ENCODE results near the gene PRSS57. TPM values are rescaled to one million over a fixed set of nuclear protein-coding genes. Genes with fewer than 3 reads are reported as not detected.
A peak's percentile ranks its signal among the peaks of the same experiment; 100 is the strongest.

PRSS57 gene
- total and polyA plus RNA-seq, 2 of the 13 experiments (the other 11 are each of a cell fraction or from before 2014, with no cell fraction given), result 0.12 TPM; not detected in 1

DNA sequence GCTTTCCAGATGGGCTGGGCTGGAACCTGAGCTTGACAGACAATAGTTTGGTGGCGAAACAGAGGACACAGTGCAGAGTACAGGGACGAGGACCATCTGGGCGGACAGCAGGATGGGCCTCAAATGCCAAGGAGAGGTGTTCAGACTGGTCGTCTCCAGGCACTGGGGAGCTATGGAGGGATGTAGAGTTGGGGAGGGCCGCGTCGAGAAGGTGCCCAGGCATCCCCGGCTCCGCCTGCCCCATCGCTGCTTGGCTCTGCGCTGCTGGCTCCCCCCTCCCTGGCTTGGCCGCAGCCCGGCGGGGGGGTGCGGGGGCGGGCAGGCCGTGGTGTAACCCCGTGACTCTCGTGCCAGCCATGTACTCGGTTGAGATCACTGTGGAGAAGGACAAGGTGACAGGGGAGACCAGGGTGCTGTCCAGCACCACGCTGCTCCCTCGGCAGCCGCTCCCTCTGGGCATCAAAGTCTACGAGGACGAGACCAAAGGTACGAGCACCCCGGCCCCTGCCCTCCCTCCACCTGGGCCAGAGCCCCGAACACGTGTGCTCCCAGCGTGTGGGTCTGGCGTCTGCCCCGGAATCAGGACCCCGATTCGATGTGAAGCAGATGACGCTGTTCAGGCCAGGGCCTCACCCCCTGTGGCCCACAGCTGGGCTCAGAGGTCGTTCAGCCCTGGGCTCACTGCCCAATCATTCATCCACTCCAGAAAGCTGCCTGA, 44.9 kb upstream of the PRSS57 start (continued):
- TF ChIP-seq, protein P1, sequence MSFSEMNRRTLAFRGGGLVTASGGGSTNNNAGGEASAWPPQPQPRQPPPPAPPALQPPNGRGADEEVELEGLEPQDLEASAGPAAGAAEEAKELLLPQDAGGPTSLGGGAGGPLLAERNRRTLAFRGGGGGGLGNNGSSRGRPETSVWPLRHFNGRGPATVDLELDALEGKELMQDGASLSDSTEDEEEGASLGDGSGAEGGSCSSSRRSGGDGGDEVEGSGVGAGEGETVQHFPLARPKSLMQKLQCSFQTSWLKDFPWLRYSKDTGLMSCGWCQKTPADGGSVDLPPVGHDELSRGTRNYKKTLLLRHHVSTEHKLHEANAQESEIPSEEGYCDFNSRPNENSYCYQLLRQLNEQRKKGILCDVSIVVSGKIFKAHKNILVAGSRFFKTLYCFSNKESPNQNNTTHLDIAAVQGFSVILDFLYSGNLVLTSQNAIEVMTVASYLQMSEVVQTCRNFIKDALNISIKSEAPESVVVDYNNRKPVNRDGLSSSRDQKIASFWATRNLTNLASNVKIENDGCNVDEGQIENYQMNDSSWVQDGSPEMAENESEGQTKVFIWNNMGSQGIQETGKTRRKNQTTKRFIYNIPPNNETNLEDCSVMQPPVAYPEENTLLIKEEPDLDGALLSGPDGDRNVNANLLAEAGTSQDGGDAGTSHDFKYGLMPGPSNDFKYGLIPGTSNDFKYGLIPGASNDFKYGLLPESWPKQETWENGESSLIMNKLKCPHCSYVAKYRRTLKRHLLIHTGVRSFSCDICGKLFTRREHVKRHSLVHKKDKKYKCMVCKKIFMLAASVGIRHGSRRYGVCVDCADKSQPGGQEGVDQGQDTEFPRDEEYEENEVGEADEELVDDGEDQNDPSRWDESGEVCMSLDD (CRISPR knock-in tag; IDR thresholded peaks at IDR 0.05; ENCODE audit: borderline replicate concordance), result no peak
- TF ChIP-seq KMT2A (CRISPR knock-in tag; IDR thresholded peaks at IDR 0.05) (no peak), JDP2 (CRISPR knock-in tag; IDR thresholded peaks at IDR 0.05; ENCODE audit: borderline replicate concordance) (no peak), ZNF225 (CRISPR knock-in tag; IDR thresholded peaks at IDR 0.05) (no peak; the same call in 1 of the 2 replicates), ZNF780A (CRISPR knock-in tag; IDR thresholded peaks at IDR 0.05) (0 out of 2 replicates have a peak, but pooled peaks have one; percentile 32), ZNF737 (CRISPR knock-in tag; IDR thresholded peaks at IDR 0.05; ENCODE audit: borderline replicate concordance) (no peak), CREB1 (IDR thresholded peaks at IDR 0.05) (peak; percentile 63), CREB1 (CRISPR knock-in tag; IDR thresholded peaks at IDR 0.05) (0 out of 2 replicates have a peak, but pooled peaks have one; percentile 30), FOXJ3 (CRISPR knock-in tag; IDR thresholded peaks at IDR 0.05; ENCODE audit: borderline replicate concordance) (no peak)
- TF ChIP-seq, protein P2, sequence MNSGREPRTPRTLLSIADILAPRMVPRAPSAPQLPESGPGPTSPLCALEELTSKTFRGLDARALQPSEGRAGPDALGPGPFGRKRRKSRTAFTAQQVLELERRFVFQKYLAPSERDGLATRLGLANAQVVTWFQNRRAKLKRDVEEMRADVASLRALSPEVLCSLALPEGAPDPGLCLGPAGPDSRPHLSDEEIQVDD (CRISPR knock-in tag; IDR thresholded peaks at IDR 0.05; ENCODE audit: borderline replicate concordance), result no peak
- TF ChIP-seq, protein P3, sequence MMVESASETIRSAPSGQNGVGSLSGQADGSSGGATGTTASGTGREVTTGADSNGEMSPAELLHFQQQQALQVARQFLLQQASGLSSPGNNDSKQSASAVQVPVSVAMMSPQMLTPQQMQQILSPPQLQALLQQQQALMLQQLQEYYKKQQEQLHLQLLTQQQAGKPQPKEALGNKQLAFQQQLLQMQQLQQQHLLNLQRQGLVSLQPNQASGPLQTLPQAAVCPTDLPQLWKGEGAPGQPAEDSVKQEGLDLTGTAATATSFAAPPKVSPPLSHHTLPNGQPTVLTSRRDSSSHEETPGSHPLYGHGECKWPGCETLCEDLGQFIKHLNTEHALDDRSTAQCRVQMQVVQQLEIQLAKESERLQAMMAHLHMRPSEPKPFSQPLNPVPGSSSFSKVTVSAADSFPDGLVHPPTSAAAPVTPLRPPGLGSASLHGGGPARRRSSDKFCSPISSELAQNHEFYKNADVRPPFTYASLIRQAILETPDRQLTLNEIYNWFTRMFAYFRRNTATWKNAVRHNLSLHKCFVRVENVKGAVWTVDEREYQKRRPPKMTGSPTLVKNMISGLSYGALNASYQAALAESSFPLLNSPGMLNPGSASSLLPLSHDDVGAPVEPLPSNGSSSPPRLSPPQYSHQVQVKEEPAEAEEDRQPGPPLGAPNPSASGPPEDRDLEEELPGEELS (CRISPR knock-in tag; IDR thresholded peaks at IDR 0.05), result peak; percentile 11; the same call in 1 of the 2 replicates
- TF ChIP-seq, protein P4, sequence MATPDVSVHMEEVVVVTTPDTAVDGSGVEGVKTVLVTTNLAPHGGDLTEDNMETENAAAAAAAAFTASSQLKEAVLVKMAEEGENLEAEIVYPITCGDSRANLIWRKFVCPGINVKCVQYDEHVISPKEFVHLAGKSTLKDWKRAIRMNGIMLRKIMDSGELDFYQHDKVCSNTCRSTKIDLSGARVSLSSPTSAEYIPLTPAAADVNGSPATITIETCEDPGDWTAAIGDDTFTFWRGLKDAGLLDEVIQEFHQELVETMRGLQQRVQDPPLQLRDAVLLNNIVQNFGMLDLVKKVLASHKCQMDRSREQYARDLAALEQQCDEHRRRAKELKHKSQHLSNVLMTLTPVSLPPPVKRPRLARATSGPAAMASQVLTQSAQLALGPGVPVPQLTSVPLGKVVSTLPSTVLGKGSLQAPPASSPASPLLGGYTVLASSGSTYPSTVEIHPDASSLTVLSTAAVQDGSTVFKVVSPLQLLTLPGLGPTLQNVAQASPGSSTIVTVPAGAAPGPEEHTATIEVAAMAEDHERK (CRISPR knock-in tag; IDR thresholded peaks at IDR 0.05; ENCODE audit: low read depth), result no peak
- TF ChIP-seq, protein P5, sequence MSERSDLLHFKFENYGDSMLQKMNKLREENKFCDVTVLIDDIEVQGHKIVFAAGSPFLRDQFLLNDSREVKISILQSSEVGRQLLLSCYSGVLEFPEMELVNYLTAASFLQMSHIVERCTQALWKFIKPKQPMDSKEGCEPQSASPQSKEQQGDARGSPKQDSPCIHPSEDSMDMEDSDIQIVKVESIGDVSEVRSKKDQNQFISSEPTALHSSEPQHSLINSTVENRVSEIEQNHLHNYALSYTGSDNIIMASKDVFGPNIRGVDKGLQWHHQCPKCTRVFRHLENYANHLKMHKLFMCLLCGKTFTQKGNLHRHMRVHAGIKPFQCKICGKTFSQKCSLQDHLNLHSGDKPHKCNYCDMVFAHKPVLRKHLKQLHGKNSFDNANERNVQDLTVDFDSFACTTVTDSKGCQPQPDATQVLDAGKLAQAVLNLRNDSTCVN (CRISPR knock-in tag; IDR thresholded peaks at IDR 0.05; ENCODE audit: borderline replicate concordance), result peak; percentile 79; the same call in 1 of the 2 replicates
- TF ChIP-seq, protein P6, sequence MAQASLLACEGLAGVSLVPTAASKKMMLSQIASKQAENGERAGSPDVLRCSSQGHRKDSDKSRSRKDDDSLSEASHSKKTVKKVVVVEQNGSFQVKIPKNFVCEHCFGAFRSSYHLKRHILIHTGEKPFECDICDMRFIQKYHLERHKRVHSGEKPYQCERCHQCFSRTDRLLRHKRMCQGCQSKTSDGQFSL (CRISPR knock-in tag; IDR thresholded peaks at IDR 0.05), result peak; percentile 83; the same call in 1 of the 2 replicates
- TF ChIP-seq, protein P7, sequence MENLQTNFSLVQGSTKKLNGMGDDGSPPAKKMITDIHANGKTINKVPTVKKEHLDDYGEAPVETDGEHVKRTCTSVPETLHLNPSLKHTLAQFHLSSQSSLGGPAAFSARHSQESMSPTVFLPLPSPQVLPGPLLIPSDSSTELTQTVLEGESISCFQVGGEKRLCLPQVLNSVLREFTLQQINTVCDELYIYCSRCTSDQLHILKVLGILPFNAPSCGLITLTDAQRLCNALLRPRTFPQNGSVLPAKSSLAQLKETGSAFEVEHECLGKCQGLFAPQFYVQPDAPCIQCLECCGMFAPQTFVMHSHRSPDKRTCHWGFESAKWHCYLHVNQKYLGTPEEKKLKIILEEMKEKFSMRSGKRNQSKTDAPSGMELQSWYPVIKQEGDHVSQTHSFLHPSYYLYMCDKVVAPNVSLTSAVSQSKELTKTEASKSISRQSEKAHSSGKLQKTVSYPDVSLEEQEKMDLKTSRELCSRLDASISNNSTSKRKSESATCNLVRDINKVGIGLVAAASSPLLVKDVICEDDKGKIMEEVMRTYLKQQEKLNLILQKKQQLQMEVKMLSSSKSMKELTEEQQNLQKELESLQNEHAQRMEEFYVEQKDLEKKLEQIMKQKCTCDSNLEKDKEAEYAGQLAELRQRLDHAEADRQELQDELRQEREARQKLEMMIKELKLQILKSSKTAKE (CRISPR knock-in tag; IDR thresholded peaks at IDR 0.05; ENCODE audit: borderline replicate concordance), result peak; percentile 44; the same call in 1 of the 2 replicates

Measured in HepG2 (cell line).